Stimulated activated CD8-positive, alpha-beta memory T cell treated with anti-CD3 and anti-CD28 coated beads, Interleukin-15, amount 100 ng/mL, for 48 hours (primary cell): ENCODE results near the gene ZNF311.
"Not testable (repeated sequence)": the region's sequence is repeated elsewhere in the genome, so short reads cannot be mapped to it uniquely, and the experiment has no call there.

Source experiments
- DNase-seq, 2 donors: peaks; one replicate each; pipeline ENCODE4 v3.0.0-alpha.2; 2020; ENCODE audit warnings: low read depth in 2 of 2

Gene ZNF311

DNA sequence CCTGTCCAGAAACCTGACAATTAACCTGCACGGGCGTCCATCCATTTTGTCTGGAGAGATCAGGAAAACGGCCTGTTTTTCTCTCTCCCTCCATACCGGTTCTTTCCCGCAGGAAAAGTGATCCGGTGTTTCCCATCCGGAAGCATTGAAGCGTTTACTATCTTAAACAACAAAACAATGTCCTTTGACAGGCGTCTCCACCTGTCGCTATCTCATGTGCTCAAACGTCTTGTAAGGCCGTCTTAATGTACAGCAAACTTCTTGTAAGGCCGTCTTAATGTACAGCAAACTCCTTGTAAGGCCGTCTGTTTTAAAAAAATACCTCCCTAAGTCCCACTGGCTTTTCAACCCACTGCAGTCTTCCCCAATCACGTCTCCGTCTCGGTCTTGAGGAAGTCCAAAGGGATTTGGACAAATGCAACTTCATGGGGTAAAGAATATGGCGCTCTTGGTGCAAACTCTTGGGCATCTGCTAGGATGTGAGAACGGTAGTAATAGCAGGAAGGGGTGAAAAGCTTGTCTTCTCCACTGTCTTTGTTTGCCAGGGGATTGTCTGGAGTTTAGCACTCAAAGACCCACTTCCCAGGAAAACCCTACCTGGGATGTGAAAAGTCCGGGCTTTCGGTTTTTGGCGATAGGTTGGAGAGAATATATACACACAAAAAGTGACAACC lies 51.4 kb downstream of the ZNF311 start:
- DNase-seq, result no peak

DNA sequence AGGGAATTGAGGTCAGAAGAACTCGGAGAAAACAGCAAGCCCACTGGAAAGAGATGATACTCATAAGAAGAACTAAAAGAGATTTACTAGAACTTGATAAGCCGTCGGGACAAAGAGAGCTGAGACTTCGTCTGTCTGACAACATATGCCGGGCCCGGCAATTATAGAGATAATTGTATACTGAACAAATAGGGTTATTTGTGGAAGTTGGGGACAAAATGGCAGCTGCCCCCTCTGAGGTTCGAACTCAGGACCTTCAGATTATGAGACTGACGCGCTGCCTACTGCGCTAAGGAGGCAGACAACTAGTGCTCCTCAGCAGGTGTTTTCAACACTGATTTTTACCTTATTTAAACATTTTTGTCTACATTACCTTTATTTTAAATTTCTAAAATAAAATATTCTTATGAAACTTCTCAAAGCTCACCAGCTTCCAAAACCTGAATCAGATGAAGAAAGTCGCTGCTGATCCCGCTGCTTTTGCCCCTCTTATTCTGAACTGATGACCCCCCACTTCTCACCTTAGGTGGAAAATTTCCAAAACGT lies 52.0 kb downstream of the ZNF311 start:
- peak; percentile 36 to 43 for DNase-seq

DNA sequence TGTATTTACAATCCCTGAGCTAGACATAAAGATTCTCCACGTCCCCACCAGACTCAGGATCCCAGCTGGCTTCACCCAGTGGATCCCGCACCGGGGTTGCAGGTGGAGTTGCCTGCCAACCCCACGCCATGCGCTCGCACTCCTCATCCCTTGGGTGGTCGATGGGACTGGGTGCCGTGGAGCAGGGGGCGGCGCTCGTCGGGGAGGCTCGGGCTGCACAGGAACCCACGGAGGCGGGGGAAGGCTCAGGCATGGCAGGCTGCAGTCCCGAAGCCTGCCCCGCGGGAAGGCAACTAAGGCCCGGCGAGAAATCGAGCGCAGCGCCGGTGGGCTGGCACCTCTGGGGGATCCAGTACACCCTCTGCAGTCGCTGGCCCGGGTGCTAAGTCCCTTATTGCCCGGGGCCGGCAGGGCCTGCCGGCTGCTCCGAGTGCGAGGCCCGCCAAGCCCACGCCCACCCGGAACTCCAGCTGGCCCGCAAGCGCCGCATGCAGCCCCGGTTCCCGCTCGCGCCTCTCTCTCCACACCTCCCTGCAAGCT lies 55.4 kb downstream of the ZNF311 start:
- not testable (repeated sequence) for DNase-seq

DNA sequence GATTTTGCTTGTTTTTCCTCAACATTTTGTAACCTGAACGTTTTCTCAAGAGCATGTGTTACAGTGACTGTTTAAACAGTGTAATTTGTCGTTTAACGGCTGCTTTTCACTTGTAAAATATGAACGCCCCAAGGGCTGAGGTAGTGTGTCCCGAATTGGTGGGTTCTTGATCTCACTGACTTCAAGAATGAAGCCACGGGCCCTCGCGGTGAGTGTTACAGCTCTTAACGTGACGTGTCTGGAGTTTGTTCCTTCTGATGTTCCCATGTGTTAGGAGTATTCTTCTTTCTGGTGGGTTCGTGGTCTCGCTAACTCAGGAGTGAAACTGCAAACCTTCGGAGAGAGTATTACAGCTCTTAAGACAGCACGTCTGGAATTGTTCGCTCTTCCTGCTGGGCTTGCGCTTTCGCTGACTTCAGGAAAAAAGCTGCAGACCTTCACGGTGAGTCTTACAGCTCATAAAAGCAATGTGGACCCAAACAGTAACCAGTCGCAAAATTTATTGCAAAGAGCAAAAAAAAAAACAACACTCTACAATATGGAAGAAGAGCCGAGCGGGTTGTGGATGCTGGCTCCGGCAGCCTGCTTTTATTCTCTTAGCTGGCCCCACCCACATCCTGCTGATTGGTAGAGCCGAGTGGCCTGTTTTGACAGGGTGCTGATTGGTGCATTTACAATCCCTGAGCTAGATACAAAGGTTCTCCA lies 56.2 kb downstream of the ZNF311 start:
- DNase-seq, result no peak

DNA sequence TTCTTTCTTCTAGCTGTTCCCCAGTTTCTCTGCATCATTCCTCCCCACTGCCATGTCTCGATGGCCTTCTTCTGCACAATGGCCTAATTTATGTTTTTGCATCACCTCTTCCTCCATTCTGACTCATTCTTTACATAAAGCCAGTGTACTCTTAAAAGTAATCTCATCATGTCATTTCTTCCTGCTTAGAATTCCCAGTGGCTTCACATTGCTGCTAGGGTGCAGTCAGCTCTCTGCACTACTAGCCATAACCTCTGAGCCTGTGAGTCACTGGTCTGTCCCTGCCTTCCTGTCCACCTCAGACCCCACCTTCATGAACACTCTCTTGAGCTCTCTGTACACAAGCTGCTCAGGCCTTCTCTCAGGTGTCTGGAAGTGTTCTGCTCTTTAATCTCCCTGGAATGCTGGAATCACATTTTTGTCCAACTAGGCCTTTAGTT lies 57.3 kb downstream of the ZNF311 start:
- DNase-seq, result no peak

DNA sequence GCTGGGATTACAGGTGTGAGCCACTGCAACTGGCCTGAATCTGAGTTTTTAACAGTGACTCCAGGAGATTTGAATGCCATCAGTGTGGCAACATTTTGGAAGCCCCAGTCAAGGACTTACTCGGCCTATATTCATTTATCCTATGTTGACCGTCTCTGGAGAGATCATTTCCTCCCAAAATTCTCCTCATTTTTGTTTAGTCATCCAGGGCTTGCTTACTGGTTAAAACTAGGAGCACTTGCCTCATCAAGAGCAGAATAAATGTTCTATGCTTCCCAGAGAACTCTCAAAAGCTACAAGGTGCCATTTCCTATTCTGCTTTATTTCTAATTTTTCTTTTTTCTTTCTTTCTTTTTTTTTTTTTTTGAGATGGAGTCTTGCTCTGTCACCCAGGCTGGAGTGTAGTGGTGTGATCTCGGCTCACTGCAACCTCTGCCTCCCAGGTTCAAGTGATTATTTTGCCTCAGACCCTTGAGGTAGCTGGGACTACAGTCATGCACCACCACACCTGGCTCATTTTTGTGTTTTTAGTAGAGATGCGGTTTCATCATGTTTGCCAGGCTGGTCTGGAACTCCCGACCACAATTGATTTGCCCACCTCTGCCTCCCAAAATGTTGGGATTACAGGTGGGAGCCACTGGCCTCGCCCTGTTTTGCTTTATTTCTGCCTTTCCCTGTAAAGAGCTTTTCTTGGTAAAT lies 57.9 kb downstream of the ZNF311 start:
- no peak for DNase-seq

DNA sequence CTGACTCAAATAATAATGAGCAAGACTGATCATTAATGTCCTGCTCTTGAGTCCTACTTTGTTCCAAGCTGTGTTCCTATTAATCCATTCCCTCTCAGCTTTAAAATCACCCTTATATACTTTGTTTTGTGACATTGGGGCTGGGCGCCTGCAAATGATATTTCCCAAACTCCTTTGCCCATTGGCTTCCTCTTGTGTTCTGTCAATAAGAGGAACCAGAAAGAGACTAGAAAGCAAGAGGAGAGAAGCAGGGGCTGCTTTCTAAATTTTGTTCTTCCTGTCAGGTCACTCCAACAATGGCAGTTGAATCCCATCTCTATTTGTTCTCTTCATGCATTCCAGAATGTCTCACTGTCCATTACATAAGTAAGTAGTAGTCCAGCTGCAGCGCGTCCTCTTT lies 59.8 kb downstream of the ZNF311 start:
- DNase-seq, result no peak
